GM21528 (cell line): ENCODE results near the gene ASTN2.

ENCODE experiments used
- ATAC-seq: cut with Tn5 transposase; IDR thresholded peaks from one replicate; pipeline ENCODE4 v1.9.1; 2021; ENCODE audit warnings: mild to moderate bottlenecking, moderate library complexity; ENCODE audit not compliant: unreplicated experiment, low FRiP score

ASTN2 gene

DNA sequence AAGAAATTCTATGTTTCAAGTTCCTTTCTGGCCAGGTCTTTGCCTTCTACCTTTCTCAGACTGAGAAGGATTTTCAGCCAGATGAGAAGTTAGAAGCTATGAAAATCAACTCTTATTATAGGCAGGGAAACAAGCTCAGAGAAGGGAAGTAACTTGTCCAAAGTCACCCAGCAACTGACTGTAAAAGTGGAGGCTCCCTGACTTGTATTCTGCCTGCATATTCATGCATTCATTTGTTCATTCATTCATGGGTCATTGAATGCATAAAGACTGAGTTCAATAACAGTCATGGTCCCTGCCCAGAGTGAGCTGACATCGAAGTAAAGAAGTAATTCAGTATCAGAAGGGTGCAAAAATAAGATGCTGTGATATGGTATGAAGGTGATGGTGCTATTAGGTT is 1021.7 kb downstream of the ASTN2 start:
- no peak for ATAC-seq

DNA sequence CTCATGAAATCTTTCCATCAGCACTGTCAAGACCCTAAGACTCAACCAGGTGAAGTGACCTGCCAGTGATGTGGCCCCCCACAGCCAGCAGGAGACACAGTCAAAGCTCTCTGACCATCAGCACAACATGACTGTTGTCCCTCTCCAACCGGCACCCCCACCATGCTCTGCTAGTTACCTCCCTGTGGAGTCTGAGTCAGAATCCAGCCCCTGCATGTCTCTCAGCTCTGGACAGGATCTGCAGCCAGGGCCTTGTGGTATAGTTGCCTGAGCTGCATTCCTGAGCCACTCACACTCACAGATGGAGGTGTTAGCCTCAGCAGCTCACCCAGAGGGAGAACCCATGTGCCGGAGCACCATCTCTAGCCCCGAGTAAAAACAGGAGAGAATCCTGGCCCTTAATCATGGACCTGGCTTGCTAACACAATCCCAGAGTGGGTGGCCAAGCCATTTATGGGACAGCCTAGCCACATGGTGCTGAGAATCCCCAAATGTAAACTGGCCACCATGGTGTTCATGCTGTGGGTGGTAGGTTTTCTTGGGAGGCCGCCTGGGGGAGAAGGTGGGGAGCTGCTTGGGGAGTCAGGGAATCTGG is 1023.5 kb downstream of the ASTN2 start:
- ATAC-seq: no peak

DNA sequence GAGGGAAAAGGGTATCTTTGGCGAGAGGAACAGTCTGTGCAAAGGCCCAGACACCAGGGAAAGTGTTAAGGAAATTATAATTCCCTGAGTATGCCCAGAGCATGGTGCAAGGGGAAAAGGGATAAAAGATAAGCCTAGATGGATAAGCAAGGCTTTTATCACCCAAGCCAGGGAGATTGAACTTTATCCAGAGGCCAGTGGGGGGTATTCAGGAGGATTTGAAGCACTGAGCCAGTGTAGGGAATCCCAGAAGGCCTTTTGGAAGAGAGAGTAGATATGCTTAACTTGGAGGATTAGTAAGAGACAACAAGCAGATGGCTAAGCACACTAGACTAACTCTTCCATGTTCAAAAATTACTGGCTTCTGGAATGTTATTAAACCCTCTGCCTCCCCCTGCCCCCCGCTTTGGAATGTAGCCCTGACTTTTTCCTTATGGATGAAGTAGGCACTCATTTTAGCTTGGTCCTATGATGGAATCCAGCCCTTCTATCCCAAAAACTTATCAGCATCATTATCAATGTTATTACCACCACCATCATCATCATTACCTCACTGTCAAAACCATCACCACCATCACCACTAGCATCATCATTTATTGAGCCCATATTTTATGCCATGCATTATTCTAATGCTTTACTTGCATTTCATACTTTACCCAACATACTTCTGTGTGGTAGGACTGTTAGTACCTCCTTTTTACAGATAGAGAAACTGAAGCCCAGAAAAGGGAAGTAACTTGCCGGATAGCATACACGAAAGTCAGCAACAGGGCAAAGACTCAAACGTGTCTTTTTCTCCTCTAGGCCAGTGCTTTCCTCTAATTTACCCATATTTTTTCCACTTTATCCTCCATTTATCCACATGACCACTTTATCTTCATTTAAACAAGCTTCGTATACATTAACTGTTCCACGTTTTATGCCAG is 1024.3 kb downstream of the ASTN2 start:
- peak; percentile 81 for ATAC-seq

DNA sequence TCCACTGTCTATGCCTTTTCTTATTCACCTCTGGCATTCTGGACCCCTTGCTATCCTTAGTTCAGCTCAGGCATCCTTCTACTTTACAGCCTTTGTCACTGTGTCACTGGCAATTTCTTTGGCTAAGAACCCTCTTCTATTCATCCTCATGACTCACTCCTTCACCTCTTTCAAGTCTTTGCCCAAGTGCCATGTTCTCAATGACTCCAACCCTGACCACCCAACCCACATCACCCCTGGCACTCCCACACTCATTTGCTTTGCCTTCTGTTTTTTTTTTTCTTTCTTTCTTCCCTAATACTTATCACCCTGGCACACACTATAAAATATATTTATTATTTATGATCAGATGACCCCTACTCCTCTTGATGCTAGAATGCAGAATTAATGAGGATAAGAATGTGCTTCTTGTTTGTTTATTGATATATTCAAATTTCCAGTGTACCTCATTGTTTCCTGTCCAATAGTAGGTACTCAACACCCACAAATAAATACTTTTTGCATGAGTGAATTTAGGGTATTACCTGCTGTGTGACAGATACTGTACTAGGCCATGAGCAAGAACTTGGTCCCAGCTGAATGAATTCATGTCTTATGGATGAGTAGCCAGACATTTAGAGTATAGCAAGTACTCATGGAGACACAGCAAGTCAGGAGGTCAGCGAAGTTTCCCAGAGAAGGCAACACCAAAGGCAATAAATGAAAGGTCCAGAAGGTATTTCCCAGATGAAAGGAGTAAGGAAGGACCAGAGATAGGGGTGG is 1025.1 kb downstream of the ASTN2 start:
- no peak for ATAC-seq

DNA sequence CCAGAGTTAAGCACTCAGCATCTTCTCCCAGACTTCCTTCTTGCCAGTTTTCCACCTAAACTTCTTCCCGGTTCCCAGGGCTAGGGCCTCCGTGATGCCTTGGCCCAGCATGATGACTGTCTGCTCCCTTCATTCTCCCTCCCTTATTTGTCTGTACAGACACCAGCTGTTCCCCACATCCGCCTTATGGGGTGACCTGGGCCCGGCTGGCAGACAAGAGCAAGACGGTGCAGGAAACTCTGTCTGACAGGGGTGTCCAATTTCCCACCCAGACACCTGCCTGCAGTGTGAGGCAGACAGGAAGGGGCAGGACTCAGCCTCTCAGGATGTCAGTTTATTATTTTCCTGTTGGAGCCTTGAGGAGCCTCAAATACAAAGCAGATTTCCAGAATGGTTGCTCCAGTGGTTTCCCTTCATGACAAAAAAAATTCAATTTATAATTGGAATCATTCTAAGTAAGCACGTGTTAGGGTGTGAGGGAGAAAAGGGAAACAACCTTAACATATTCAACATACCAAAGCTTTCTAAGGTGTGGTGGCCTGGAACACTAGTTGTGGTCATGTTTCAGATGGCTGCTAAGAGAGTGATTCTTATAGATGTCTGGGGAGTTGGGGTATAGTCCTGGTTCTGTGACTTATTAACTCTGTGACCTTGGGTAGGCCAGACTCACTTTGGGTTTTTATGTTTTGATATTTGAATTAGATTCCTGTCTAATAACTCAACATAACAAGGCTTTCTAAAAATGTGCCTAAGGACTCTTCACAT is 1026.7 kb downstream of the ASTN2 start:
- ATAC-seq: peak; percentile 48

DNA sequence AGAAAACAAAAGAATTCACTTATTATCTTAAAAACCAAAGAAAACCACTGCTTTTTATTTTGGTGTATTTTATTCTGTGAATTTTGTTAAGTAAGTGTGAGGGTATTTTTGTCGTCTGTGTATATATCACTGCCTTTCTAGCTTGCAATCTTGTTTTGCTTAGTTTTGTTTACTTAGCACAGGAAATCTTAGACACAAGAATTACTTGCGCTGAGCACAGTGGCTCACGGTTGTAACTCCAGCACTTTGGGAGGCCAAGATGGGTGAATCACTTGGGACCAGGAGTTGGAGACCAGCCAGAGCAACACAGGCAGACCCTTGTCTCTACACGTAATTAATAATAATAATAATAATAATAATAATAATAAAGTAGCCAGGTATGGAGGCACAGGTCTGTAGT is 1030.9 kb downstream of the ASTN2 start:
- no peak for ATAC-seq

DNA sequence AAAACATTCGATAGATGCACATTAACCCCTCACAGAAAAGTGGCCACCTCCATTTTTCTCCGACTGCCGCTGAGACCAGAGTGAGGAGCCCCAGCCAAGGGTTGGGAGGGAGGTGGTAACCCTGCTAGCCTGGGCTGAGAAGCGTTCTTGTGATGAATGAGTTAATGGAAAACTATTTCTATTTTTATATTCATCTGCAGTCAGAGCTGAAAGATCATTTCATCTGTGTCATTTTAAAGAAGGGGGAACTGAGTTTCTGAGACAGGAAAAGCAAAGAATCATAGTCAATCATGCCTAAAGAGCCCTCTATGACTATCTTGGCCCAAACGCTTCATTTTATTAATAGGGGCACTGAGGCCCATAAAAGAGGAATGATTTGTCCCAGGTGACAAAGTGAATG is 1031.7 kb downstream of the ASTN2 start:
- no peak for ATAC-seq

DNA sequence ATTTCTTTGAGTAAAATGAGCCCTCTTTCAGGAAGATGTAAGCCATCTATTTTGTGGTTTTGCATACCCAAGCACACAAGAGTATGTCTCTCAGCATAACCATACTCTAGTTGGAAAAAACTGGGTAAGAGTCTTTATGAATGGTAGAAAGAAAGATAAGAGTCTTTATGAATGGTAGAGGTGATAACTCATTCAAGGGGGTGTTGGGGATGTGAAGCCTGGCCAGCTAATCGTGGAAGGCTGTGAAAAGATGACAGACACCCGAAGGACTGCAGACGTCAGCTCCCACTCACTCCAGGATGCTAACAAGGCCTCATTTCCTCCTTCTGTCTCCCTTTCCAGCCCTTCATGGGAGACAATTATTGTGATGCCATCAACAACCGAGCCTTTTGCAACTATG is 1032.8 kb downstream of the ASTN2 start:
- no peak for ATAC-seq

DNA sequence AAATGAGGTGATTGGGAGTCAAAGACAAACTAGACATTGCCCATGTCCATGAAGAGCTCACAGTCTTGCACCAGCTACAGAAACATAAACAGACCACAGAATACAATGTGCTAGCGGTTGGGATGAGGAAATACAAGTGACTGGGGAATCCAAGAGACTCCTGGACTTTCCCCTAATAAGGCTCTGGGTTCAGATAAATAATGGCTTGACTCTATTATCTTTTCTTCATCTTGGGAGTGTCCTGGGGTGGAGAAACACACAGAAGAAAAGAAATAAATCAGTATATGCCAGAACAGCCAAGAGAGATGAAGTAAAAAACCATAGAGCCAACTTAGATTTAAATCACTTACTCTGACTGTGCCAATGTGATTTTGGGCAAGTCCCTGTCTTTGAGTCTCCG is 1033.5 kb downstream of the ASTN2 start:
- ATAC-seq: no peak

DNA sequence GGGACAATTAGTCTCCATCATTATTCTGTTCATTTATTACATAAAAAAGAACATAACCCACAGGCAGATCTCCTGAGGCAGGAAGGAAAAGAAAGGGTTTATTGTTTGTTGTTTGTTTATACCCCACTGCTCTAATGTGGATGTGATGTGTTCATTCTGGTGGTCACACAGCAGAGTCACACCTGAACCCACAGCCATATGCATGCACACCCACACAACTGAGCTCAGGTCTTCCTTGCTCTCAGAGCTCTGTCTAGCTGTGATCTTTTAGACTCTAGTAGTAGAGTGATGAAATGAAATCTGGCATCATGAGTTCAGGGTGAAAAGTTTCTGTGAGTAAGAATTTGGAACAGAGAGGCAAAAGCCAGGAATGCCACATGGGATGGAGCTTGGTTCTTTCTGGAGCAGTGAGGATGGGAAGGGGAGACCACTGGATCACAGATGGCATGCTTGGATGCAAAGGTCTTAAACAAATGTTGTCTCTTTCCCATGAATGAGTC is 1034.3 kb downstream of the ASTN2 start:
- no peak for ATAC-seq

DNA sequence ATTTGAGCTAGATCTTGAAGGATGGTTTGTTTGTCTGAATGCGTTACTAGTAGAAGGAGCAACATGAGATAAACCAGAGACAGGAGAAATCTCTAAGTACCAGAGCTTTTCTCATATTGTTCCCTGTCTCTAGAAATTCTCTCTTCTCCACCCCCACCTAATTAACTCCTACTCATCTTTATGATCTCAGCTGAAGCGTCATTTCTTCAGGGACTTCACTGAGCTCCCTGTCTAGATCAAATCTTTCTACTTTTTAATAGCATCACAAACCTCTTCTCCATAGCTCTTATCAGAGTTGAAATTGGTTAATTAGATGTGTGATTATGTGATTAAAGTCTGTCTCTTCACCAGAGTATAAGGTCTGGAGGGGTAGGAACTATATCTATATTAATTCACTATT is 1035.0 kb downstream of the ASTN2 start:
- ATAC-seq: no peak

DNA sequence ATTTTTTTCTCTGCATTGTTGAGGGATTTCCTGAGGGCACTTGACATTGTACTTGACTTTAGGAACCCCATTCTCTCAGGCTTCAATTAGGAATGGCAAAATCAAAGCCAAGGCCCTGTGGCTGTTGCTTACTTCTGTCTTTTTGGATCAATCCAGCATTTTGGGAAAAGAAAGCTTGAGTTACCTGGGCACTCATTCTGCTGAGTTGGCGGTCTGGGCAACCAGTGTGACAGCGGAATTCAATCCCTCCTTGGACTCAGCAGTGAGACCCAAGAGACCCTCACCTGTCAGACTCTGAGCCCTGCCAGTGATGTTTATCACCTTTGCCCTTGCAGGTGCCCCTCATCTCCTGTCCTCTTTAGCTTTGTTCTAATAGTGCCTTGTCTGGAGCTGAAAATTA is 1036.0 kb downstream of the ASTN2 start:
- no peak for ATAC-seq

DNA sequence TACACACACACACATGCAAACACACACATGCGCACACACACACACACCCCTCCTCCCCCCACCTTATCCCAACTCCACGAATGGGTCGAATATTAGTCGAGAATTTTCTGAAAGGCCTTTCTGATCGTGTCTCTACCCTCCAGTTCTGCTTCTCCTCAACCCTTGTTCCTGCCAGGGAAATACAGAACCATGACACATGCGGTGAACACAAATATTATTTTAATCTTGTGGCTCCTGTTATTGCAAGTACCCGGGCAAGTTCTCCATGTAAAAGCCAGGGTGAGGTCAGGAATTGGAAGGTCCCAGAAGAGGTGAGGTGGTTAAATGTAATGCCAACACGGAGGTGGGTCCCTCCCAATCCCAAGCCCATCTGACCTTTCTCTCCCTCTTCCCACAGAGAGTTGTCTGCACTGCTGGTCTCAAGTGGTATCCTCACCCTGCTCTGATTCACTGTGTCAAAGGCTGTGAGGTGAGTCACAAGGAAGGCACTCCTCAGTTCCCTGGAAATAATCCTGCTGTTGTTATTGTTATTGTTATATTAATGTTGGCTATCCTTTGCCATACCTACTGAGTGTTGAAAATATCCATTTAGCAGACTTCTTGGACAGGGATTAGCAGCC is 1037.6 kb downstream of the ASTN2 start:
- no peak for ATAC-seq
